Adrenal gland (tissue), 12 donors: Measurements from ENCODE around the gene CHRM2. TPM values are rescaled to one million over a fixed set of nuclear protein-coding genes. Genes with fewer than 3 reads are reported as not detected.

Source experiments
- DNase-seq, 7 donors: peaks; one replicate each; pipeline ENCODE4 v3.0.0-alpha.2; 2019 to 2020
- H3K27ac ChIP-seq, 5 donors: fragments of 200-600 bp; sonication (generic) in 4 of 5; 1 replicate in 3 of 5; 2 replicates in 2 of 5; pipeline versions ENCODE4 v1.5.1 to v1.8.0; 2016 to 2020; ENCODE audit warnings: mild to moderate bottlenecking in 1 of 5
- H3K27me3 ChIP-seq: fragments of 200-600 bp; 2 replicates; pipeline ENCODE4 v1.8.0; 2021
- H3K36me3 ChIP-seq, 2 donors: fragments of 200-600 bp; replicated peaks in 1 of 2; 1 replicate in 1 of 2; 2 replicates in 1 of 2; pipeline versions ENCODE4 v1.5.1 to v1.8.0; 2018 to 2022
- H3K4me1 ChIP-seq, 2 donors: fragments of 200-600 bp; replicated peaks in 1 of 2; 1 replicate in 1 of 2; 2 replicates in 1 of 2; pipeline versions ENCODE4 v1.5.1 to v1.8.0; 2018 to 2021
- H3K4me3 ChIP-seq, 4 donors: fragments of 200-600 bp; sonication (generic) in 3 of 4; one replicate each; pipeline ENCODE4 v1.5.1; 2016 to 2018
- H3K9me3 ChIP-seq, 3 donors: fragments of 200-600 bp; sonication (generic) in 1 of 3; replicated peaks in 1 of 3; 1 replicate in 2 of 3; 2 replicates in 1 of 3; pipeline versions ENCODE4 v1.5.1 to v1.8.0; 2016 to 2021
- POLR2A ChIP-seq, 2 donors: fragments of 450-650 bp; IDR thresholded peaks; one replicate each; pipeline ENCODE4 v1.6.1; 2017; ENCODE audit warnings: antibody characterized with exemption in 2 of 2, mild to moderate bottlenecking in 2 of 2, moderate library complexity in 1 of 2
- WGBS, 4 donors: extraction: QIAGEN DNeasy Blood & Tissue Kit in 2 of 4; methylation state at CpG; one replicate each; pipeline versions ENCODE4 v1.1.5 to v1.1.7; 2013 to 2017; 5-methylcytosine and 5-hydroxymethylcytosine counted together
- intact Hi-C, 2 donors: fragments of 100-400 bp; cut with DNase I; formaldehyde crosslinking; loops; one replicate each; pipeline versions ENCODE4 v1.14.1 to v1.15.0; 2022 to 2023
- polyA plus RNA-seq, 3 donors: library from polyadenylated mRNA; stranded (reverse); fragments of 200-250 nt in 2 of 3; fragments of 350-450 nt in 1 of 3; fragmentation: Illumina TruSeq in 1 of 3; extraction: RNeasy Lipid Tissue Mini Kit (QIAGEN cat#74804) in 1 of 3; gene quantifications; one replicate each; pipeline ENCODE4 v1.2.3, GENCODE V29; 2013 to 2014
- total RNA-seq, 9 donors: library from RNA; depleted of rRNA in 4 of 9; stranded (reverse); fragments of >200 nt in 4 of 9; fragments of 120-200 nt in 1 of 9; fragmentation: NEBNext Ultra II Directional in 1 of 9; extraction: Animal tissue kit (Norgen Biotek cat#: 25700) in 1 of 9; gene quantifications; one replicate each; pipeline versions ENCODE4 v1.1.0 to v1.2.4, GENCODE V29; 2013 to 2023
- TF ChIP-seq, protein P1 (sequence below), 6 experiments: fragments of 450-650 bp in 4 of 6; fragments of 200-600 bp in 2 of 6; sonication (generic) in 1 of 6; IDR thresholded peaks; 1 replicate in 5 of 6; 2 replicates in 1 of 6; pipeline versions ENCODE4 v1.5.1 to v1.8.0; 2016 to 2021; ENCODE audit warnings: antibody characterized with exemption in 6 of 6, mild to moderate bottlenecking in 2 of 6, moderate library complexity in 1 of 6
- donor health status: healthy with polysubstance abuse.
- donor health status: Bipolar disorder and iron deficiency.
- donor health status: DM: yes; HTN: yes; CAD: no.
- donor health status: DM: no; HTN: no; CAD: no.
- donor health status: DM: no; HTN: no; CAD: no.
- donor health status: DM: yes; HTN: yes; CAD: no.

Gene CHRM2
- total and polyA plus RNA-seq, 12 donors, result 0.07 to 0.39 (median 0.22) TPM; not detected in 7

DNA sequence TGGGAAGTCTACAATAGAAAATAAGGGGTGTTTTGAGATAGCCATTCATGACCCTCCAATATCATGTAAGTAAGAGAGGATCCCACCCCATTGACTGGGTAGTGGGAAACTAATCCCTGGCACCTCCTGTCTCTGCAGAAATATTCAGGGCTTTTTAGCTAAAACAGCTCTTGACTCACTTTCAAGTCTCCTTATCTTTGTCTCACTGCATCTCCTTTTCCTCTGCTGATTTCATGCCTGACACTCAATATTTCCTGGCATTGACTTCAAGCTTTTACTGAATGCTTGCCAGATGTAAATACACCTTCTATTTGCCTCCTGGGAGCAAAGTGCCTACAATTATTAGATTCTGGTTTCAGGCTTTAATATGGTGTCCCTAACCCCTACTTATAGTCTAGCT lies 57.1 kb downstream of the CHRM2 start:
- no peak overlapping the region for H3K4me3 ChIP-seq
- H3K27me3 ChIP-seq, result no peaks in the 10 kb centered on the region
- no peak for DNase-seq
- no peak overlapping the region for H3K27ac ChIP-seq
- no peaks in the 10 kb centered on the region for H3K9me3 ChIP-seq
- no peaks in the 10 kb centered on the region for H3K36me3 ChIP-seq
- TF ChIP-seq, protein P1, sequence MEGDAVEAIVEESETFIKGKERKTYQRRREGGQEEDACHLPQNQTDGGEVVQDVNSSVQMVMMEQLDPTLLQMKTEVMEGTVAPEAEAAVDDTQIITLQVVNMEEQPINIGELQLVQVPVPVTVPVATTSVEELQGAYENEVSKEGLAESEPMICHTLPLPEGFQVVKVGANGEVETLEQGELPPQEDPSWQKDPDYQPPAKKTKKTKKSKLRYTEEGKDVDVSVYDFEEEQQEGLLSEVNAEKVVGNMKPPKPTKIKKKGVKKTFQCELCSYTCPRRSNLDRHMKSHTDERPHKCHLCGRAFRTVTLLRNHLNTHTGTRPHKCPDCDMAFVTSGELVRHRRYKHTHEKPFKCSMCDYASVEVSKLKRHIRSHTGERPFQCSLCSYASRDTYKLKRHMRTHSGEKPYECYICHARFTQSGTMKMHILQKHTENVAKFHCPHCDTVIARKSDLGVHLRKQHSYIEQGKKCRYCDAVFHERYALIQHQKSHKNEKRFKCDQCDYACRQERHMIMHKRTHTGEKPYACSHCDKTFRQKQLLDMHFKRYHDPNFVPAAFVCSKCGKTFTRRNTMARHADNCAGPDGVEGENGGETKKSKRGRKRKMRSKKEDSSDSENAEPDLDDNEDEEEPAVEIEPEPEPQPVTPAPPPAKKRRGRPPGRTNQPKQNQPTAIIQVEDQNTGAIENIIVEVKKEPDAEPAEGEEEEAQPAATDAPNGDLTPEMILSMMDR (IDR thresholded peaks at IDR 0.05), result no peak
- TF ChIP-seq POLR2A (IDR thresholded peaks at IDR 0.05), result no peak
- no peaks in the 10 kb centered on the region for H3K4me1 ChIP-seq
- intact Hi-C loops, result no loop called here

DNA sequence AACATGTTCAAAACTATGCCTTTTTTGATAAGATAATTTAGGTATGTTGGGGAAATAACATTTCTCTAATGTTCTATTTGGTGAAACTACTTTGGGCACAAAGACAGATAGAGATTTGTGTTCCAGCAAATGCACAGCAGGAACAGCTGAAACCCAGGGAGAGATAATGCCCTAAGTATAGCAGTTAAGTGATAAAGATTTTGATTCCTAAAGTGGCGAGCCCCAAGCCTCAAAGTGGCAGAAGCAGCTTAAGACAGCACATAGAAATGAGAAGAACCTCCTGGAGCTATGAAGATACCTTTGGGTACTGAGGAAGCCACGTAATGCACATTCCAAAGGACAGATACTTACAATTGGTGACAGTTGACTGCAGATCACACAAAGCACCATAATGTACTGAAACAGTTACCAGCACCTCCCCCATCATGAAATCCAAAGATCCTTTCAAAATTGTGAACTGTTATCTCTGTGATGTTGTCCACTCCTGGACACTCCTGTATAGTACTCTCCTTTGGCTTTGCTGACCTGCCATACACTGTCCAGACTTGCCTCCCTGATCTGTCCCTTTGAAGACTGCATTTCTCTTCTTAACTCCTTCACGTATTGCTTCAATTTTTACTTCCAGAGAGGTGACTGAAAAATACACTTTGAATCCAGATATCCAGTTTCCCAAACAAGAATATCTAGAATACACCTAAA lies 62.9 kb downstream of the CHRM2 start:
- no peak for TF ChIP-seq POLR2A (IDR thresholded peaks at IDR 0.05)
- TF ChIP-seq, protein P1 (IDR thresholded peaks at IDR 0.05), result no peak
- Histone ChIP-seq H3K4me1 (no peaks in the 10 kb centered on the region), H3K36me3 (no peaks in the 10 kb centered on the region), H3K9me3 (no peaks in the 10 kb centered on the region), H3K27me3 (no peaks in the 10 kb centered on the region), H3K4me3 (no peak overlapping the region), H3K27ac (no peak overlapping the region)
- 66 to 78% (median 73%) methylated on average over 3 of the region's 3 CpGs for WGBS, 4 donors
- DNase-seq, result no peak
- intact Hi-C loops, result no loop called here

DNA sequence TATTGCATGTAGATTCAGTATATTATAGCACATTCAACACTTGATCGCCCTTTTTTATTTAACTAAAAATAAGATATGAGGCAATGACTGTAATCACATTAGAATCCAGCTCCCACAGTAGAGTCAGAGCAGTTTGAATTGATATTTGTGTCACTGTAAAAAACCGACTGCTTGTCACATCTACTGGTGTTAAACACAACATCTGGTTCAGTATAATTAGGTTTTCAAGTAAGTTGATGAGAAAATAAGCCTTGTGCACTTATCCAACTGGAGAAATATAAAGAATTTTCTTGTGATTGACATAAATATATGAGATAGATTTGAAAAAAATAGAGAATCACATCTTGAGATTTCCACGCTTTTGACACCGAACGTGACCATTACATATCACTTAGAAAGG lies 69.0 kb downstream of the CHRM2 start:
- Histone ChIP-seq H3K4me3 (no peak overlapping the region), H3K36me3 (no peaks in the 10 kb centered on the region), H3K27me3 (no peaks in the 10 kb centered on the region), H3K27ac (no peak overlapping the region), H3K4me1 (no peaks in the 10 kb centered on the region), H3K9me3 (no peaks in the 10 kb centered on the region)
- DNase-seq, result no peak
- 74 to 80% (median 79%) methylated on average over 5 of the region's 5 CpGs for WGBS, 4 donors
- TF ChIP-seq POLR2A (IDR thresholded peaks at IDR 0.05), result no peak
- TF ChIP-seq, protein P1 (IDR thresholded peaks at IDR 0.05), result no peak
- intact Hi-C loops, result no loop called here

DNA sequence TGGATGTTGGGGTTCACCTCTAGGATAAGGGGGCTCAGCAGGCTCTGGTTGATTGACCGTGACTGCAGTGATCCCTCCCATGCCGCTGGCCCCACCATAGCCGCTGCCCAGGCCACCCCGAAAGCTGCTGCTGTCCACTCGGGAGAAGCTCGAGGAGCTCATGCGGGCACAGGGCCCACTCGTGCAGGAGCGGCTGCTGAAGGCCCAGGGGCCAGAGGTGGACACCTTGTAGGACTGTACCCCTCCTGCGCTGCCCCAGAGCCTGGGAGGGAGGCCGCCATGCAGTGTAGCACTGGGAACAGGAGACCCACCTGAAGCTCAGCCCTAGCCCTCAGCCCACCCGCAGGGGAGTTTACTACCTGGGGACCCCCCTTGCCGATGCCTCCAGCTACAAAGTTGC lies 70.0 kb downstream of the CHRM2 start:
- no peak for DNase-seq
- no peak for TF ChIP-seq POLR2A (IDR thresholded peaks at IDR 0.05)
- TF ChIP-seq, protein P1 (IDR thresholded peaks at IDR 0.05), result no peak
- Histone ChIP-seq H3K9me3 (no peaks in the 10 kb centered on the region), H3K4me1 (no peaks in the 10 kb centered on the region), H3K4me3 (no peak overlapping the region), H3K27me3 (no peaks in the 10 kb centered on the region), H3K27ac (no peak overlapping the region), H3K36me3 (no peaks in the 10 kb centered on the region)
- intact Hi-C loops, result no loop called here
- WGBS, 4 donors, result 80 to 90% (median 87%) methylated on average over 2 to 13 of the region's 13 CpGs
